GM19438 (cell line): ENCODE measurements around the gene CCDC57.
"Not testable (repeated sequence)": the region's sequence is repeated elsewhere in the genome, so short reads cannot be mapped to it uniquely, and the experiment has no call there.

ENCODE experiments used
- ATAC-seq: cut with Tn5 transposase; IDR thresholded peaks from one replicate; pipeline ENCODE4 v1.9.1; 2021; ENCODE audit warnings: low read depth; ENCODE audit not compliant: unreplicated experiment

Gene CCDC57

GRCh38 chr17:82138511-82138992 is 74.1 kb downstream of the CCDC57 start:
- no peak for ATAC-seq

GRCh38 chr17:82134101-82134500 is 78.5 kb downstream of the CCDC57 start:
- no peak for ATAC-seq

GRCh38 chr17:82133166-82133953 is 79.3 kb downstream of the CCDC57 start:
- not testable (repeated sequence) for ATAC-seq

- ATAC-seq = no peak
Measured at GRCh38 chr17:82129095-82129494, 83.5 kb downstream of the CCDC57 start.

GRCh38 chr17:82128287-82128686 is 84.4 kb downstream of the CCDC57 start:
- no peak for ATAC-seq

GRCh38 chr17:82127704-82128103 is 84.9 kb downstream of the CCDC57 start:
- ATAC-seq = no peak

- no peak for ATAC-seq
Measured at GRCh38 chr17:82127315-82127595, 85.4 kb downstream of the CCDC57 start.

GRCh38 chr17:82126556-82127314 is 85.9 kb downstream of the CCDC57 start:
- no peak for ATAC-seq

- ATAC-seq = no peak
Measured at GRCh38 chr17:82124101-82124500, 88.5 kb downstream of the CCDC57 start.

GRCh38 chr17:82121660-82122629 is 90.7 kb downstream of the CCDC57 start:
- ATAC-seq = no peak

GRCh38 chr17:82121246-82121645 is 91.4 kb downstream of the CCDC57 start:
- no peak for ATAC-seq

- no peak for ATAC-seq
Measured at GRCh38 chr17:82120148-82120547, 92.5 kb downstream of the CCDC57 start.

GRCh38 chr17:82118815-82119380 is 93.7 kb downstream of the CCDC57 start:
- ATAC-seq = no peak

GRCh38 chr17:82118168-82118814 is 94.4 kb downstream of the CCDC57 start:
- no peak for ATAC-seq

GRCh38 chr17:82117139-82118090 is 95.2 kb downstream of the CCDC57 start:
- ATAC-seq = no peak

GRCh38 chr17:82116246-82116645 is 96.4 kb downstream of the CCDC57 start:
- no peak for ATAC-seq

GRCh38 chr17:82114872-82115271 is 97.8 kb downstream of the CCDC57 start:
- ATAC-seq = no peak

GRCh38 chr17:82114447-82114846 is 98.2 kb downstream of the CCDC57 start:
- no peak for ATAC-seq

- ATAC-seq = no peak
Measured at GRCh38 chr17:82113941-82114340, 98.7 kb downstream of the CCDC57 start.
